HepG2 (cell line): ENCODE measurements around the gene ALOXE3. TPM values are rescaled to one million over a fixed set of nuclear protein-coding genes. Genes with fewer than 3 reads are reported as not detected.
A peak's percentile ranks its signal among the peaks of the same experiment; 100 is the strongest.

Source experiments
- ATAC-seq: fragments of 200-7000 bp; cut with Tn5 transposase; 3 replicates; pipeline ENCODE4 v1.9.1; 2020; ENCODE audit warnings: mild to moderate bottlenecking, moderate library complexity
- BruUV-seq: library from RNA; stranded (reverse); fragments of 400-500 nt; replicated peaks from 2 replicates; lab custom pipeline; 2021; lab: Mats Ljungman, UMichigan
- CTCF ChIA-PET: fragments of 300-600 bp; formaldehyde crosslinking; extraction: SDS; loops from one replicate; lab custom pipeline; 2021; ENCODE audit warnings: low total read pairs, inconsistent platforms, low intra/inter-chr PET ratio; lab: Yijun Ruan, JAX
- POLR2A ChIA-PET: fragments of 350-600 bp; sonication (Branson Sonifier 250); formaldehyde crosslinking; loops from one replicate; lab custom pipeline; 2020; ENCODE audit warnings: antibody characterized with exemption, inconsistent platforms; lab: Yijun Ruan, JAX
- DNase-seq: peaks from one replicate; pipeline ENCODE4 v3.0.0-alpha.2; 2015; ENCODE audit warnings: low spot score
- FAIRE-seq: peaks from 3 replicates; lab custom pipeline; 2011; peaks lifted over from hg19 to GRCh38; lab: Jason Lieb, UNC
- H2AFZ ChIP-seq: one replicate; pipeline ENCODE4 v1.6.1; 2011; ENCODE audit warnings: low read length, inconsistent platforms
- H3K27ac ChIP-seq: fragments of 300-600 bp; 3 replicates; pipeline ENCODE4 v1.8.0; 2011; ENCODE audit warnings: mixed run types, mild to moderate bottlenecking, mixed read lengths, low read length, inconsistent platforms; ENCODE audit not compliant: insufficient read depth; ENCODE audit errors: extremely low read length
- H3K27me3 ChIP-seq, 2 experiments: fragments of 200-600 bp in 1 of 2; 2 replicates in 1 of 2; 3 replicates in 1 of 2; pipeline versions ENCODE4 v1.6.0 to v1.8.0; 2011; ENCODE audit warnings: low read length in 2 of 2, mild to moderate bottlenecking in 2 of 2, moderate library complexity in 2 of 2, inconsistent platforms in 1 of 2; ENCODE audit not compliant: insufficient read depth in 2 of 2, control insufficient read depth in 1 of 2
- H3K36me3 ChIP-seq, 2 experiments: fragments of 200-600 bp in 1 of 2; replicated peaks in 1 of 2; 2 replicates in 1 of 2; 3 replicates in 1 of 2; pipeline versions ENCODE4 v1.5.1 to v1.8.0; 2011; ENCODE audit warnings: low read length in 2 of 2, inconsistent platforms in 1 of 2; ENCODE audit not compliant: insufficient read depth in 2 of 2, control insufficient read depth in 1 of 2
- H3K4me1 ChIP-seq: 2 replicates; pipeline ENCODE4 v1.5.1; 2012; ENCODE audit warnings: low read length, inconsistent platforms; ENCODE audit not compliant: insufficient read depth
- H3K4me2 ChIP-seq: 2 replicates; pipeline ENCODE4 v1.6.0; 2011; ENCODE audit warnings: low read depth, low read length, inconsistent platforms
- H3K4me3 ChIP-seq, 3 experiments: fragments of 200-600 bp in 1 of 3; sonication (generic), shearing (Covaris generic) in 1 of 3; replicated peaks in 1 of 3; 2 replicates each; pipeline ENCODE4 v1.5.1; 2011 to 2016; ENCODE audit warnings: low read length in 3 of 3, inconsistent platforms in 2 of 3, low read depth in 2 of 3, mild to moderate bottlenecking in 2 of 3, control low read depth in 1 of 3, mixed read lengths in 1 of 3; ENCODE audit not compliant: insufficient read depth in 1 of 3
- H3K79me2 ChIP-seq: one replicate; pipeline ENCODE4 v1.6.1; 2011; ENCODE audit warnings: low read length, inconsistent platforms; ENCODE audit not compliant: insufficient read depth
- H3K9ac ChIP-seq: 2 replicates; pipeline ENCODE4 v1.6.0; 2011; ENCODE audit warnings: mild to moderate bottlenecking, low read depth, low read length, inconsistent platforms; ENCODE audit not compliant: insufficient read depth
- H3K9me3 ChIP-seq: 2 replicates; pipeline ENCODE4 v1.5.1; 2012; ENCODE audit warnings: mild to moderate bottlenecking, low read length
- H4K20me1 ChIP-seq: 2 replicates; pipeline ENCODE4 v1.6.0; 2011; ENCODE audit warnings: inconsistent platforms, mild to moderate bottlenecking, low read length, moderate library complexity; ENCODE audit not compliant: insufficient read depth
- ARNTL ChIP-seq: sonication (generic); formaldehyde crosslinking; IDR thresholded peaks from 2 replicates; pipeline ENCODE4 v1.4.0; 2020; ENCODE audit warnings: mild to moderate bottlenecking, missing genetic modification reagents
- EHMT2 ChIP-seq: fragments of 200-600 bp; sonication (generic); IDR thresholded peaks from 2 replicates; pipeline ENCODE4 v1.7.0; 2017; ENCODE audit warnings: antibody characterized with exemption, low read depth, low read length, borderline replicate concordance
- ETV5 ChIP-seq: IDR thresholded peaks from 2 replicates; pipeline ENCODE4 v1.6.1; 2018; ENCODE audit warnings: missing biosample characterization, missing genetic modification reagents, inconsistent platforms, borderline replicate concordance
- RBFOX2 ChIP-seq: fragments of 200-400 bp; formaldehyde crosslinking; IDR thresholded peaks from 2 replicates; pipeline ENCODE4 v1.6.1; 2017; ENCODE audit warnings: low read depth, mild to moderate bottlenecking, low read length
- TMF1 ChIP-seq: sonication (generic); formaldehyde crosslinking; IDR thresholded peaks from 2 replicates; pipeline ENCODE4 v1.8.1; 2022; ENCODE audit warnings: low read depth, missing genetic modification reagents
- ZNF629 ChIP-seq: sonication (generic); formaldehyde crosslinking; conservative IDR thresholded peaks from 2 replicates; pipeline ENCODE4 v1.5.0; 2020; ENCODE audit warnings: missing genetic modification reagents
- WGBS: methylation state at CpG from one replicate; pipeline ENCODE4 v1.1.6; 2017; ENCODE audit warnings: low lambda C conversion rate; 5-methylcytosine and 5-hydroxymethylcytosine counted together
- in situ Hi-C: cut with HindIII; loops from 2 replicates; pipeline ENCODE4 v1.10.0; 2017; ENCODE audit warnings: low pct_unique_long_range_greater_than_20kb; ENCODE audit not compliant: extremely low pct_ligation_motif_present
- intact Hi-C: fragments of 100-400 bp; cut with micrococcal nuclease; formaldehyde crosslinking; loops from one replicate; pipeline ENCODE4 v1.10.0; 2022; ENCODE audit not compliant: unreplicated experiment
- polyA plus RNA-seq, 8 experiments: library from polyadenylated mRNA; depleted of rRNA in 3 of 8; stranded (reverse) in 7 of 8; unstranded in 1 of 8; fragments of >200 nt; fragmentation: Illumina TruSeq in 4 of 8; extraction: Trizol in 4 of 8; gene quantifications; 2 replicates each; pipeline versions ENCODE4 v1.2.1 to v1.2.3, GENCODE V29; 2011 to 2016; ENCODE audit warnings: low read depth in 4 of 8, missing spikeins in 1 of 8, mixed read lengths in 1 of 8; ENCODE audit not compliant: insufficient read depth in 1 of 8
- total RNA-seq, 5 experiments: library from RNA; depleted of rRNA; stranded (reverse); fragments of >200 nt; fragmentation: Illumina TruSeq; extraction: Trizol; gene quantifications; 2 replicates each; pipeline ENCODE4 v1.2.3, GENCODE V29; 2016; ENCODE audit warnings: low read depth in 1 of 5
- TF ChIP-seq, protein P1 (sequence below): sonication (generic); formaldehyde crosslinking; IDR thresholded peaks from 2 replicates; pipeline ENCODE4 v1.8.0; 2022; ENCODE audit warnings: mild to moderate bottlenecking, missing genetic modification reagents, borderline replicate concordance

ALOXE3 gene
- total and polyA plus RNA-seq, 2 of the 13 experiments (the other 11 are each of a cell fraction or from before 2014, with no cell fraction given), result 0.07 TPM; not detected in 1

DNA sequence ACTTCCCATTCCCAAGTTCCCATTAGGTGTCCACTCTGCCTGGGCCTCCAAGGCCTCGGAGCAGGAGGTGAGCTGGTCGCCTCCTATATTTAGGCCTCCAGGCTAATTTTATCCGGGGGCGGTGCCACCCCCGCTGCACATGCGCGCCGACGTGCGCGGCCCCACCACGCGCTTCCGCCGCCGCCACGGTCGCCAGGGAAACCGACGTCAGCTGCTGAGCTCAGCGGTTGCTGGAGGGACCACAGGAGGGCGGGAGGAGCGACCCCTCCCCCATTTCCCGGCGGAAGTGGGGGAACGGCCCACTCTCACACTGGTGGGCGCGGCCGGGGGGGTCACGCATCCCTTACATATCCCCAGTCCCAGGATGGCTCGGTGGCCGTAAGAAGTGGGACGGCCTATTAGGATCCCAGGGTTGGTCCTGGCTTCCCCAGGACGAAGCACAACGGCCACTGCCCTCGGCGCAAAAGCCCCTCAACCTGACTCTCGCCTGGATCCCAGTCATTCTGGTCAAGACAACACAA is 32.9 kb upstream of the ALOXE3 start:
- peaks cover 4% of the 10 kb centered on the region for H3K79me2 ChIP-seq

DNA sequence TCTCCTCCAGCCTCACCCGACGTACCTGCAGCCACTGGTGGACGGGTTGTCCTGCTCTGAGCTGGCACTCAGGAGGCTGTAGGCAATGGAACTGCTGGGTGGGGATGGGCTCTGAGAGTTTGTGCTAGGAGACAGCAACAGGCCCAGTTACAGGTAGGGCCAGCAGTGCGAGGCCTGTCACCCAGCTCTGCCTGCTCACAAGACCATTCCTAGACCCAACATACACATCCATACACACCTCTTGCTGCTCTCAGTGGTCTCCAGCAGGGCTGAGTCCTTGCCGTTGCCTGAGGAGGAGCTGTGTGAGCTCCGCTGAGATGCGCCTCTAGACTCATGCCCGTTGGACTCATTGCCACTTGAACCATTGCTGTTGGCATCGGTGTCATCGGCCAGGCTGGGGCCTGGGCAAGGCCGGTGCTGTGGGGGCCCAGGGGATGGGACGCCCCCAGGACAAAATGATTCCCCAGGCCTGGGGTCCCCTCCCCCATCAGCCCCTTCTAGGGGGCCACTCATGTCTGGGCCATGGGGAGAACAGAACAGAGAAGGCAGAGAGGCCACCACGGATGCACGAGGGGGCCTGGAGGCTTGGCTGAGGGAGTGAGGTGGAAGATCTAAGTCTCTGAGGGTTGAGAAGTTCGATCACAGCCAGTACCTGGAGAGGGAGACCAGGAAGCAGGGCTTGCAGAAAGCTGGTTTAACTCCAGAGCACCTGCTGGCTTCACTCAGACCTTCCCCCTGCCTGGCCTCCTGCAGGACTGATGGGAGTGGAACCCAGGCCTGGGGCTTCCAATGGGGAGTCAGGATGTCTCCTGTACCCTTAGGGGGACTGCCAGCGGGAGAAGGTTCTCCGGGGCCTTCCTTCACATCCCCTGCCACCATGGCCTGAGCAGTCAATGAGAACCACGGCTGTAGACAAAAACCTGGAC is 32.1 kb upstream of the ALOXE3 start:
- no peak overlapping the region for H3K4me3 ChIP-seq
- ChIA-PET CTCF (no interaction called here), POLR2A (no interaction called here)
- WGBS, result 92% methylated on average over 13 of the region's 18 CpGs
- intact Hi-C loops (no loop called here), in situ Hi-C loops (no loop called here)
- peaks cover 16 to 33% of the 10 kb centered on the region in 2 experiments; a peak in 4 of 5 replicates for H3K36me3 ChIP-seq
- FAIRE-seq (no peak), ATAC-seq (no peak), DNase-seq (no peak)
- no TSS peak for BruUV-seq
- H3K79me2 ChIP-seq, result peaks cover 4% of the 10 kb centered on the region
- no peak overlapping the region for H3K4me2 ChIP-seq
- no peaks in the 10 kb centered on the region for H3K27me3 ChIP-seq
- no peak overlapping the region for H2AFZ ChIP-seq
- H4K20me1 ChIP-seq, result no peaks in the 10 kb centered on the region
- H3K4me1 ChIP-seq, result peaks cover 43% of the 10 kb centered on the region
- H3K9me3 ChIP-seq, result no peaks in the 10 kb centered on the region
- H3K9ac ChIP-seq, result no peak overlapping the region
- H3K27ac ChIP-seq, result no peak overlapping the region
- TF ChIP-seq TMF1 (CRISPR knock-in tag), result no peak
- no peak for TF ChIP-seq ARNTL
- no peak for TF ChIP-seq ZNF629 (CRISPR knock-in tag)
- TF ChIP-seq EHMT2, result no peak
- no peak for TF ChIP-seq ETV5 (CRISPR knock-in tag)

More for the DNA sequence above, 32.9 kb upstream of the ALOXE3 start:
- 94% methylated on average over 31 of the region's 38 CpGs for WGBS
- BruUV-seq, result no TSS peak
- in situ Hi-C loops (no loop called here), intact Hi-C loops (no loop called here)
- Histone ChIP-seq H3K9me3 (no peaks in the 10 kb centered on the region), H3K4me1 (peaks cover 46% of the 10 kb centered on the region), H3K9ac (peak overlapping the region; percentile 68; the same call in 1 of the 2 replicates), H3K27me3 (no peaks in the 10 kb centered on the region), H3K27ac (no peak overlapping the region), H2AFZ (no peak overlapping the region), H3K4me2 (peak overlapping the region; percentile 65), H3K36me3 (peaks cover 13 to 28% of the 10 kb centered on the region in 2 experiments; a peak in 4 of 5 replicates), H4K20me1 (no peaks in the 10 kb centered on the region), H3K4me3 (peak overlapping the region in 2 of 3 experiments; percentile 68 to 70; a peak in 3 of 6 replicates)
- no peak for DNase-seq
- ChIA-PET CTCF (no interaction called here), POLR2A (interaction anchor here (1.7 kb wide), 1 partner anchor 12 kb away, joined by 7 read pairs; no protein-coding TSS in a partner anchor)
- TF ChIP-seq, protein P1, sequence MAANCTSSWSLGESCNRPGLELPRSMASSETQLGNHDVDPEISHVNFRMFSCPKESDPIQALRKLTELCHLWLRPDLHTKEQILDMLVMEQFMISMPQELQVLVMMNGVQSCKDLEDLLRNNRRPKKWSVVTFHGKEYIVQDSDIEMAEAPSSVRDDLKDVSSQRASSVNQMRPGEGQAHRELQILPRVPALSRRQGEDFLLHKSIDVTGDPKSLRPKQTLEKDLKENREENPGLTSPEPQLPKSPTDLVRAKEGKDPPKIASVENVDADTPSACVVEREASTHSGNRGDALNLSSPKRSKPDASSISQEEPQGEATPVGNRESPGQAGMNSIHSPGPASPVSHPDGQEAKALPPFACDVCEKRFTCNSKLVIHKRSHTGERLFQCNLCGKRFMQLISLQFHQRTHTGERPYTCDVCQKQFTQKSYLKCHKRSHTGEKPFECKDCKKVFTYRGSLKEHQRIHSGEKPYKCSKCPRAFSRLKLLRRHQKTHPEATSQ (CRISPR knock-in tag), result no peak
- 0 out of 2 replicates have a peak, but pooled peaks have one; percentile 16 for TF ChIP-seq RBFOX2
- no peak for FAIRE-seq
- ATAC-seq, result no peak
